H9 (cell line): ENCODE measurements around the gene GTF2E1. TPM values are rescaled to one million over a fixed set of nuclear protein-coding genes. Genes with fewer than 3 reads are reported as not detected.

Source experiments
- DNase-seq: peaks from one replicate; pipeline ENCODE4 v3.0.0-alpha.2; 2017
- H2AFZ ChIP-seq: one replicate; pipeline ENCODE4 v1.6.1; 2013; ENCODE audit warnings: mild to moderate bottlenecking, low read length, control low read depth, moderate library complexity
- H2AK5ac ChIP-seq: 2 replicates; pipeline ENCODE4 v1.6.1; 2013; ENCODE audit warnings: low read length, control low read depth, mixed read lengths; ENCODE audit not compliant: insufficient read length
- H2BK120ac ChIP-seq: one replicate; pipeline ENCODE4 v1.6.1; 2013; ENCODE audit warnings: low read depth, mild to moderate bottlenecking, low read length, control low read depth, inconsistent platforms; ENCODE audit not compliant: poor library complexity, severe bottlenecking
- H2BK12ac ChIP-seq: 2 replicates; pipeline ENCODE4 v1.6.1; 2013; ENCODE audit warnings: low read length, control low read depth, mixed read lengths, low read depth; ENCODE audit not compliant: insufficient read length
- H2BK15ac ChIP-seq: 2 replicates; pipeline ENCODE4 v1.6.1; 2013; ENCODE audit warnings: low read depth, low read length, control low read depth
- H2BK20ac ChIP-seq: one replicate; pipeline ENCODE4 v1.6.1; 2013; ENCODE audit warnings: low read depth, mild to moderate bottlenecking, low read length, control low read depth, inconsistent platforms; ENCODE audit not compliant: poor library complexity, severe bottlenecking
- H2BK5ac ChIP-seq: 2 replicates; pipeline ENCODE4 v1.6.1; 2013; ENCODE audit warnings: low read length, control low read depth, mixed read lengths; ENCODE audit not compliant: insufficient read length
- H3K14ac ChIP-seq: 2 replicates; pipeline ENCODE4 v1.6.1; 2013; ENCODE audit warnings: low read length, control low read depth; ENCODE audit not compliant: insufficient read depth
- H3K18ac ChIP-seq: 2 replicates; pipeline ENCODE4 v1.6.1; 2013; ENCODE audit warnings: low read depth, mild to moderate bottlenecking, mixed read lengths, low read length, control low read depth; ENCODE audit not compliant: insufficient read length
- H3K23ac ChIP-seq: 2 replicates; pipeline ENCODE4 v1.6.1; 2013; ENCODE audit warnings: low read length, control low read depth, mixed read lengths, low read depth; ENCODE audit not compliant: insufficient read length
- H3K23me2 ChIP-seq: 2 replicates; pipeline ENCODE4 v1.6.1; 2013; ENCODE audit warnings: low read depth, mild to moderate bottlenecking, mixed read lengths, low read length, control low read depth; ENCODE audit not compliant: insufficient read length, poor library complexity, severe bottlenecking
- H3K27ac ChIP-seq: 2 replicates; pipeline ENCODE4 v1.5.1; 2013; ENCODE audit warnings: low read length, control low read depth, mixed read lengths, low read depth; ENCODE audit not compliant: insufficient read length
- H3K27me3 ChIP-seq: 2 replicates; pipeline ENCODE4 v1.6.1; 2013; ENCODE audit warnings: low read length, control low read depth, inconsistent platforms; ENCODE audit not compliant: insufficient read depth
- H3K4ac ChIP-seq: 2 replicates; pipeline ENCODE4 v1.6.1; 2013; ENCODE audit warnings: low read depth, mild to moderate bottlenecking, control low read depth, inconsistent platforms, low read length, moderate library complexity
- H3K4me1 ChIP-seq: 2 replicates; pipeline ENCODE4 v1.6.1; 2013; ENCODE audit warnings: low read length, control low read depth, inconsistent platforms; ENCODE audit not compliant: insufficient read depth
- H3K4me2 ChIP-seq: 2 replicates; pipeline ENCODE4 v1.6.1; 2013; ENCODE audit warnings: low read length, control low read depth, mixed read lengths; ENCODE audit not compliant: insufficient read length, insufficient read depth
- H3K56ac ChIP-seq: 2 replicates; pipeline ENCODE4 v1.6.1; 2013; ENCODE audit warnings: low read depth, mild to moderate bottlenecking, mixed read lengths, low read length, control low read depth; ENCODE audit not compliant: insufficient read length
- H3K79me1 ChIP-seq: 2 replicates; pipeline ENCODE4 v1.6.1; 2013; ENCODE audit warnings: low read depth, mild to moderate bottlenecking, moderate library complexity, low read length, control low read depth, inconsistent platforms; ENCODE audit not compliant: insufficient read depth, poor library complexity, severe bottlenecking
- H3K79me2 ChIP-seq: 2 replicates; pipeline ENCODE4 v1.6.1; 2013; ENCODE audit warnings: low read length, control low read depth, inconsistent platforms; ENCODE audit not compliant: insufficient read depth
- H3K9ac ChIP-seq: 2 replicates; pipeline ENCODE4 v1.6.1; 2013; ENCODE audit warnings: low read length, control low read depth, mixed read lengths; ENCODE audit not compliant: insufficient read length; ENCODE audit errors: extremely low read depth
- H3K9me3 ChIP-seq: one replicate; pipeline ENCODE4 v1.6.1; 2013; ENCODE audit warnings: low read depth, low read length, inconsistent platforms; ENCODE audit not compliant: control insufficient read depth
- H3T11ph ChIP-seq: one replicate; pipeline ENCODE4 v1.6.1; 2013; ENCODE audit warnings: mild to moderate bottlenecking, low read length, control low read depth, inconsistent platforms
- H4K20me1 ChIP-seq: one replicate; pipeline ENCODE4 v1.6.1; 2013; ENCODE audit not compliant: control insufficient read depth, insufficient read length, insufficient read depth
- H4K5ac ChIP-seq: 2 replicates; pipeline ENCODE4 v1.6.1; 2013; ENCODE audit warnings: low read depth, mild to moderate bottlenecking, mixed read lengths, low read length, control low read depth; ENCODE audit not compliant: insufficient read length
- H4K8ac ChIP-seq: replicated peaks from 2 replicates; pipeline ENCODE4 v1.6.1; 2013; ENCODE audit warnings: low read length, control low read depth, mixed read lengths, low read depth; ENCODE audit not compliant: insufficient read length
- H4K91ac ChIP-seq: 2 replicates; pipeline ENCODE4 v1.6.1; 2013; ENCODE audit warnings: low read depth, mild to moderate bottlenecking, moderate library complexity, mixed read lengths, low read length, control low read depth; ENCODE audit not compliant: insufficient read length
- H3K27ac Mint-ChIP-seq, 3 experiments: 2 replicates in 2 of 3; 3 replicates in 1 of 3; pipeline ENCODE4 v1.8.0; 2020 to 2021; ENCODE audit warnings: mixed read lengths in 3 of 3, mild to moderate bottlenecking in 1 of 3, moderate library complexity in 1 of 3
- H3K27me3 Mint-ChIP-seq: 2 replicates; pipeline ENCODE4 v1.8.0; 2021; ENCODE audit warnings: low read depth, mild to moderate bottlenecking, moderate library complexity, mixed read lengths
- H3K36me3 Mint-ChIP-seq, 3 experiments: 2 replicates in 2 of 3; 3 replicates in 1 of 3; pipeline ENCODE4 v1.8.0; 2020 to 2021; ENCODE audit warnings: low read depth in 3 of 3, mixed read lengths in 3 of 3; ENCODE audit not compliant: insufficient read depth in 1 of 3
- H3K4me1 Mint-ChIP-seq, 2 experiments: 2 replicates each; pipeline ENCODE4 v1.8.0; 2020; ENCODE audit warnings: mixed read lengths in 2 of 2
- H3K4me3 Mint-ChIP-seq, 2 experiments: 2 replicates in 1 of 2; 3 replicates in 1 of 2; pipeline ENCODE4 v1.8.0; 2020 to 2021; ENCODE audit warnings: mild to moderate bottlenecking in 2 of 2, mixed read lengths in 2 of 2, moderate library complexity in 1 of 2
- H3K9me3 Mint-ChIP-seq, 2 experiments: 2 replicates in 1 of 2; 3 replicates in 1 of 2; pipeline ENCODE4 v1.8.0; 2020; ENCODE audit warnings: mild to moderate bottlenecking in 2 of 2, mixed read lengths in 2 of 2, moderate library complexity in 1 of 2
- CTCF ChIP-seq: fragments of 200-600 bp; sonication (generic); conservative IDR thresholded peaks from 3 replicates; pipeline ENCODE4 v1.8.0; 2021; ENCODE audit warnings: antibody characterized with exemption, mild to moderate bottlenecking
- WGBS: extraction: QIAGEN DNeasy Blood & Tissue Kit; methylation state at CpG from one replicate; pipeline ENCODE4 v1.1.7; 2013; ENCODE audit warnings: missing lambda C conversion rate, low lambda C conversion rate, mixed read lengths; ENCODE audit not compliant: insufficient read length; ENCODE audit errors: extremely low coverage; 5-methylcytosine and 5-hydroxymethylcytosine counted together
- total RNA-seq: library from RNA; stranded (reverse); gene quantifications from 2 replicates; pipeline ENCODE4 v1.2.1, GENCODE V29; 2021

Gene GTF2E1
- total RNA-seq, 1 experiment from 2014 or later = 88.8 TPM

GRCh38 chr3:120752865-120753264 is 10.3 kb downstream of the GTF2E1 start:
- Histone ChIP-seq H3K27me3 (no peaks in the 10 kb centered on the region), H3K23me2 (no peaks in the 10 kb centered on the region), H2BK20ac (no peak overlapping the region), H3K79me1 (peaks cover 2% of the 10 kb centered on the region), H3K27ac (no peak overlapping the region), H3K79me2 (peaks cover 8% of the 10 kb centered on the region; the same call in 1 of the 2 replicates), H3K4me1 (no peaks in the 10 kb centered on the region; the same call in 1 of the 2 replicates), H3K18ac (no peak overlapping the region), H3K23ac (no peak overlapping the region), H3K9me3 (no peaks in the 10 kb centered on the region), H2BK5ac (no peak overlapping the region), H3T11ph (no peak overlapping the region), H4K8ac (no peak overlapping the region), H3K14ac (no peak overlapping the region), H2AFZ (no peak overlapping the region), H2BK12ac (no peak overlapping the region), H4K20me1 (no peaks in the 10 kb centered on the region), H3K4me2 (no peak overlapping the region), H3K56ac (no peak overlapping the region), H4K5ac (no peak overlapping the region), H2AK5ac (no peak overlapping the region), H2BK15ac (no peak overlapping the region), H2BK120ac (no peak overlapping the region), H3K9ac (no peak overlapping the region), H4K91ac (no peak overlapping the region), H3K4ac (no peak overlapping the region)
- Mint-ChIP-seq H3K36me3 (peaks cover 44 to 57% (median 49%) of the 10 kb centered on the region in 3 experiments), H3K27me3 (no peaks in the 10 kb centered on the region), H3K4me1 (peaks cover 19 to 25% of the 10 kb centered on the region in 2 experiments), H3K4me3 (peak overlapping the region in 1 of 2 experiments; percentile 16; a peak in 1 of 5 replicates), H3K9me3 (peaks cover 0 to 2% of the 10 kb centered on the region in 2 experiments; a peak in 1 of 5 replicates), H3K27ac (peak overlapping the region in 2 of 3 experiments; percentile 13 to 79; a peak in 3 of 7 replicates)
- WGBS = no CpG with 5 or more reads among the region's 2 CpGs
- TF ChIP-seq CTCF = no peak
- no peak for DNase-seq
